Measurements from ENCODE around the gene KCNQ5.

DNA sequence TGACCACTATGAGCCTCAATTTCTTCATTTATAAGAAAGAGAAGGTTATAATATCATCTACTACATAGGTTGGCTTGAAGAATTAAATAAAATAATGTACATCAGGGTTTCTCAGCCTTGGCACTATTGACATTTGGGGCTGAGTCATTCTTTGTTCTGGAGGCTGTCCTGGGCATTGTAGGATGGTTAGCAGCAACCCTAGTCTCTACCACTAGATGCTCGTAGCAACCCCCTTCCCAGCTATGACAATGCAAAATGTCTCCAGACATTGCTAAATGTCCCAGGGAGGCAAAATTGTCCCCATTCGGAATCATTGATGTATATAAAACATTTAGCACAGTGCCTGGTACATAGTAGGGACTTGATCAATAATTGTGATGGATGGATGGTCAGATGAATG is 451.4 kb downstream of the KCNQ5 start:
- TF ChIP-seq, protein P1, sequence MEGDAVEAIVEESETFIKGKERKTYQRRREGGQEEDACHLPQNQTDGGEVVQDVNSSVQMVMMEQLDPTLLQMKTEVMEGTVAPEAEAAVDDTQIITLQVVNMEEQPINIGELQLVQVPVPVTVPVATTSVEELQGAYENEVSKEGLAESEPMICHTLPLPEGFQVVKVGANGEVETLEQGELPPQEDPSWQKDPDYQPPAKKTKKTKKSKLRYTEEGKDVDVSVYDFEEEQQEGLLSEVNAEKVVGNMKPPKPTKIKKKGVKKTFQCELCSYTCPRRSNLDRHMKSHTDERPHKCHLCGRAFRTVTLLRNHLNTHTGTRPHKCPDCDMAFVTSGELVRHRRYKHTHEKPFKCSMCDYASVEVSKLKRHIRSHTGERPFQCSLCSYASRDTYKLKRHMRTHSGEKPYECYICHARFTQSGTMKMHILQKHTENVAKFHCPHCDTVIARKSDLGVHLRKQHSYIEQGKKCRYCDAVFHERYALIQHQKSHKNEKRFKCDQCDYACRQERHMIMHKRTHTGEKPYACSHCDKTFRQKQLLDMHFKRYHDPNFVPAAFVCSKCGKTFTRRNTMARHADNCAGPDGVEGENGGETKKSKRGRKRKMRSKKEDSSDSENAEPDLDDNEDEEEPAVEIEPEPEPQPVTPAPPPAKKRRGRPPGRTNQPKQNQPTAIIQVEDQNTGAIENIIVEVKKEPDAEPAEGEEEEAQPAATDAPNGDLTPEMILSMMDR (IDR thresholded peaks at IDR 0.05): peak; percentile 23; the same call in 1 of the 2 replicates
- TF ChIP-seq TCF7L2 (IDR thresholded peaks at IDR 0.05; ENCODE audit: low read depth, low read length): no peak
- no peak for TF ChIP-seq POLR2AphosphoS5 (IDR thresholded peaks at IDR 0.05; ENCODE audit: low read depth, low read length)

Measured in Panc1 (cell line).